A673 (cell line): ENCODE data around the gene HGFAC. TPM values are rescaled to one million over a fixed set of nuclear protein-coding genes. Genes with fewer than 3 reads are reported as not detected.

ENCODE experiments used
- BruUV-seq: library from RNA; stranded (reverse); fragments of 400-500 nt; replicated peaks from 2 replicates; lab custom pipeline; 2021; lab: Mats Ljungman, UMichigan
- CTCF ChIA-PET: fragments of 300-600 bp; sonication (Branson Sonifier 250); formaldehyde crosslinking; loops from one replicate; lab custom pipeline; 2022; ENCODE audit warnings: antibody characterized with exemption; lab: Charles Lee
- POLR2A ChIA-PET: fragments of 300-600 bp; sonication (Branson Sonifier 250); formaldehyde crosslinking; loops from one replicate; lab custom pipeline; 2022; ENCODE audit warnings: antibody characterized with exemption; ENCODE audit not compliant: low non-redundant PET; lab: Charles Lee
- DNase-seq: peaks from one replicate; pipeline ENCODE4 v3.0.0-alpha.2; 2015; ENCODE audit warnings: low spot score
- H3K27ac ChIP-seq: fragments of 200-600 bp; sonication (generic); 2 replicates; pipeline ENCODE4 v1.5.1; 2016; ENCODE audit warnings: mixed run types, low read depth, mild to moderate bottlenecking, mixed read lengths, antibody characterized with exemption, low read length; ENCODE audit not compliant: poor library complexity, severe bottlenecking
- H3K27me3 ChIP-seq: fragments of 200-600 bp; sonication (generic); replicated peaks from 2 replicates; pipeline ENCODE4 v1.6.1; 2017; ENCODE audit warnings: mixed run types, low read depth, mild to moderate bottlenecking, mixed read lengths, antibody characterized with exemption, low read length; ENCODE audit not compliant: insufficient read depth, poor library complexity
- H3K36me3 ChIP-seq: fragments of 200-600 bp; sonication (generic); 2 replicates; pipeline ENCODE4 v1.6.1; 2016; ENCODE audit warnings: mixed run types, mild to moderate bottlenecking, mixed read lengths, antibody characterized with exemption, low read length; ENCODE audit not compliant: insufficient read depth, poor library complexity, severe bottlenecking
- H3K4me1 ChIP-seq: fragments of 200-600 bp; sonication (generic); 2 replicates; pipeline ENCODE4 v1.6.1; 2017; ENCODE audit warnings: mixed run types, mild to moderate bottlenecking, mixed read lengths, antibody characterized with exemption, low read length; ENCODE audit not compliant: insufficient read depth, poor library complexity, severe bottlenecking
- H3K4me3 ChIP-seq: fragments of 200-600 bp; sonication (generic); 2 replicates; pipeline ENCODE4 v1.5.1; 2016; ENCODE audit warnings: low read depth, mixed run types, mild to moderate bottlenecking, mixed read lengths, low read length; ENCODE audit not compliant: poor library complexity, severe bottlenecking
- H3K9me3 ChIP-seq: fragments of 200-600 bp; sonication (generic); 2 replicates; pipeline ENCODE4 v1.6.1; 2016; ENCODE audit warnings: mixed run types, low read depth, mild to moderate bottlenecking, mixed read lengths, antibody characterized with exemption, low read length; ENCODE audit not compliant: poor library complexity, severe bottlenecking
- CTCF ChIP-seq: fragments of 300-800, 200-600 bp; sonication (generic); conservative IDR thresholded peaks from 2 replicates; pipeline ENCODE4 v1.5.1; 2017; ENCODE audit warnings: low read depth, mild to moderate bottlenecking, antibody characterized with exemption, low read length, moderate library complexity, mixed read lengths
- EZH2 ChIP-seq: fragments of 200-600 bp; sonication (generic); IDR thresholded peaks from 2 replicates; pipeline ENCODE4 v1.6.1; 2017; ENCODE audit warnings: borderline replicate concordance, low read depth, mild to moderate bottlenecking, mixed read lengths, antibody characterized with exemption, low read length; ENCODE audit not compliant: poor library complexity, severe bottlenecking
- intact Hi-C: fragments of 100-400 bp; cut with micrococcal nuclease; formaldehyde crosslinking; loops from one replicate; pipeline ENCODE4 v1.10.0; 2022; ENCODE audit not compliant: unreplicated experiment
- total RNA-seq: library from RNA; stranded (reverse); gene quantifications from 2 replicates; pipeline ENCODE4 v1.2.3, GENCODE V29; 2021

The HGFAC gene
- total RNA-seq, 1 experiment from 2014 or later: 4.8 TPM

- DNase-seq: no peak
- H3K9me3 ChIP-seq: no peaks in the 10 kb centered on the region
- H3K4me1 ChIP-seq: no peaks in the 10 kb centered on the region
- POLR2A ChIA-PET: no interaction called here
- no peak for TF ChIP-seq EZH2
- no peak for TF ChIP-seq CTCF
- intact Hi-C loops: no loop called here
- H3K27ac ChIP-seq: no peak overlapping the region
- no peaks in the 10 kb centered on the region for H3K36me3 ChIP-seq
- H3K4me3 ChIP-seq: no peak overlapping the region
- BruUV-seq: no TSS peak
- peaks cover 14% of the 10 kb centered on the region for H3K27me3 ChIP-seq
- CTCF ChIA-PET: no interaction called here
Observed at GRCh38 chr4:3494462-3494871, 52.7 kb downstream of the HGFAC start.

- no TSS peak for BruUV-seq
Observed at GRCh38 chr4:3495204-3495975, 53.6 kb downstream of the HGFAC start.

DNA sequence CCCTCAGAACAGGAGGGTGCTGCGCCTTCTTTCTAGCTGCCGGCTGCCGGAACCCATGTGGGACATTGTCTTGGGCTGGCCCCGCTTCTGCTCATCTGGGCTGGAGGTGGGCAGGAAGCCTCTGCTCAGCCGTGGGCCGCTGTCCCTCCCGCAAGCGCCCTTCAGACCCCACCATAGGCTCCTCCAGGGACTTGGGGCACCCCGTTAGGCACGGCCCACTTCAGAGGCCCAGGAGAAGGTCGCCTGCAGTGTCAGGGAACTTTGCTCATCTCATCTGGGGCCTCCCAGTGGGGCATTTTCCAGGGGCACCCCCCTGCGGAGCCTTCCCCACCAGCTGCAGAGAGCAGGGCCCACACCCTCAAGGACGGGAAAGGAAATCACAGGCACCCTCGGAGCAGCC is 54.3 kb downstream of the HGFAC start:
- Histone ChIP-seq H3K27me3 (peaks cover 14% of the 10 kb centered on the region), H3K9me3 (no peaks in the 10 kb centered on the region), H3K27ac (no peak overlapping the region), H3K4me3 (no peak overlapping the region), H3K36me3 (no peaks in the 10 kb centered on the region), H3K4me1 (no peaks in the 10 kb centered on the region)
- ChIA-PET CTCF (no interaction called here), POLR2A (no interaction called here)
- DNase-seq: no peak
- intact Hi-C loops: no loop called here
- no peak for TF ChIP-seq CTCF
- TF ChIP-seq EZH2: no peak
- BruUV-seq: no TSS peak

More at GRCh38 chr4:3495204-3495975, 53.6 kb downstream of the HGFAC start:
- peaks cover 14% of the 10 kb centered on the region for H3K27me3 ChIP-seq
- H3K9me3 ChIP-seq: no peaks in the 10 kb centered on the region
- no peak for DNase-seq
- no peaks in the 10 kb centered on the region for H3K36me3 ChIP-seq
- ChIA-PET CTCF (no interaction called here), POLR2A (no interaction called here)
- no peaks in the 10 kb centered on the region for H3K4me1 ChIP-seq
- TF ChIP-seq EZH2: no peak
- TF ChIP-seq CTCF: no peak
- no peak overlapping the region for H3K4me3 ChIP-seq
- no peak overlapping the region for H3K27ac ChIP-seq
- intact Hi-C loops: no loop called here
